SK-N-SH (cell line): ENCODE data around the gene TMX4.

Experiments used
- ELF1 ChIP-seq: IDR thresholded peaks from 2 replicates; pipeline ENCODE4 v1.4.0; 2012
- EP300 ChIP-seq, 2 experiments: IDR thresholded peaks; 2 replicates each; pipeline versions ENCODE4 v1.4.0 to v1.6.1; 2012; ENCODE audit warnings: borderline replicate concordance in 1 of 2, low read depth in 1 of 2, low read length in 1 of 2
- MXI1 ChIP-seq: IDR thresholded peaks from 2 replicates; pipeline ENCODE4 v1.6.1; 2012; ENCODE audit warnings: mild to moderate bottlenecking, low read depth, low read length, improper control_type of control experiment
- POLR2AphosphoS5 ChIP-seq: IDR thresholded peaks from 2 replicates; pipeline ENCODE4 v1.6.1; 2012; ENCODE audit warnings: low read depth, low read length
- RFX5 ChIP-seq: IDR thresholded peaks from 2 replicates; pipeline ENCODE4 v1.6.1; 2012; ENCODE audit warnings: mild to moderate bottlenecking, improper control_type of control experiment, low read length
- TAF1 ChIP-seq: IDR thresholded peaks from 2 replicates; pipeline ENCODE4 v1.6.1; 2012; ENCODE audit warnings: low read depth, mild to moderate bottlenecking, low read length, moderate library complexity, borderline replicate concordance
- YY1 ChIP-seq: IDR thresholded peaks from 2 replicates; pipeline ENCODE4 v1.4.0; 2012; ENCODE audit warnings: low read depth, mild to moderate bottlenecking
- TF ChIP-seq, protein P1 (sequence below): IDR thresholded peaks from 2 replicates; pipeline ENCODE4 v1.6.1; 2012; ENCODE audit warnings: mild to moderate bottlenecking, low read depth, low read length, moderate library complexity
- TF ChIP-seq, protein P2 (sequence below): fragments of 200-600 bp; sonication (generic); IDR thresholded peaks from 2 replicates; pipeline ENCODE4 v1.6.1; 2017; ENCODE audit warnings: antibody characterized with exemption, mild to moderate bottlenecking, moderate library complexity

DNA sequence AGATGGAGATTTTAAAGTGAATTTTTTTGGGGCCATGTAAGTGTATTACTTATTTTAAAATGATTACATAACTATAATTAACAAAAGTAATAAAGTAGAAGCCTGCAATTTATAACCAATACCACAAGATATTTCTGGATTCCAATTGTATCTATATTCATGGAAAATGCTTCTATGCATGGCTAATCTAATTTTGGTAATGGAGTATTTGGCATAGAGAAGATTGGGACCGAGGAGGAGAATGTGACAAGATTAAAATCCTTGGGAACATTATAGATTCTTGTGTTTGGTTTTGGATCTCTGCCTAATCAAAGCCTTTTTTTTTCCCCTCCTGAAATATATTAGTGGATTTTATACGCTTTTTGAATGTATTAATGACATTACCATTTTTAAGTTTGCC lies 12.9 kb upstream of the TMX4 start:
- no peak for TF ChIP-seq TAF1
- no peak for TF ChIP-seq YY1
- TF ChIP-seq ELF1, result no peak
- no peak for TF ChIP-seq MXI1
- no peak for TF ChIP-seq POLR2AphosphoS5
- TF ChIP-seq EP300 (IDR thresholded peaks at IDR 0.05; ENCODE audit: borderline replicate concordance in 1 of 2, low read depth in 1 of 2, low read length in 1 of 2), result no peak
- TF ChIP-seq, protein P1, sequence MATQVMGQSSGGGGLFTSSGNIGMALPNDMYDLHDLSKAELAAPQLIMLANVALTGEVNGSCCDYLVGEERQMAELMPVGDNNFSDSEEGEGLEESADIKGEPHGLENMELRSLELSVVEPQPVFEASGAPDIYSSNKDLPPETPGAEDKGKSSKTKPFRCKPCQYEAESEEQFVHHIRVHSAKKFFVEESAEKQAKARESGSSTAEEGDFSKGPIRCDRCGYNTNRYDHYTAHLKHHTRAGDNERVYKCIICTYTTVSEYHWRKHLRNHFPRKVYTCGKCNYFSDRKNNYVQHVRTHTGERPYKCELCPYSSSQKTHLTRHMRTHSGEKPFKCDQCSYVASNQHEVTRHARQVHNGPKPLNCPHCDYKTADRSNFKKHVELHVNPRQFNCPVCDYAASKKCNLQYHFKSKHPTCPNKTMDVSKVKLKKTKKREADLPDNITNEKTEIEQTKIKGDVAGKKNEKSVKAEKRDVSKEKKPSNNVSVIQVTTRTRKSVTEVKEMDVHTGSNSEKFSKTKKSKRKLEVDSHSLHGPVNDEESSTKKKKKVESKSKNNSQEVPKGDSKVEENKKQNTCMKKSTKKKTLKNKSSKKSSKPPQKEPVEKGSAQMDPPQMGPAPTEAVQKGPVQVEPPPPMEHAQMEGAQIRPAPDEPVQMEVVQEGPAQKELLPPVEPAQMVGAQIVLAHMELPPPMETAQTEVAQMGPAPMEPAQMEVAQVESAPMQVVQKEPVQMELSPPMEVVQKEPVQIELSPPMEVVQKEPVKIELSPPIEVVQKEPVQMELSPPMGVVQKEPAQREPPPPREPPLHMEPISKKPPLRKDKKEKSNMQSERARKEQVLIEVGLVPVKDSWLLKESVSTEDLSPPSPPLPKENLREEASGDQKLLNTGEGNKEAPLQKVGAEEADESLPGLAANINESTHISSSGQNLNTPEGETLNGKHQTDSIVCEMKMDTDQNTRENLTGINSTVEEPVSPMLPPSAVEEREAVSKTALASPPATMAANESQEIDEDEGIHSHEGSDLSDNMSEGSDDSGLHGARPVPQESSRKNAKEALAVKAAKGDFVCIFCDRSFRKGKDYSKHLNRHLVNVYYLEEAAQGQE, result no peak
- TF ChIP-seq, protein P2, sequence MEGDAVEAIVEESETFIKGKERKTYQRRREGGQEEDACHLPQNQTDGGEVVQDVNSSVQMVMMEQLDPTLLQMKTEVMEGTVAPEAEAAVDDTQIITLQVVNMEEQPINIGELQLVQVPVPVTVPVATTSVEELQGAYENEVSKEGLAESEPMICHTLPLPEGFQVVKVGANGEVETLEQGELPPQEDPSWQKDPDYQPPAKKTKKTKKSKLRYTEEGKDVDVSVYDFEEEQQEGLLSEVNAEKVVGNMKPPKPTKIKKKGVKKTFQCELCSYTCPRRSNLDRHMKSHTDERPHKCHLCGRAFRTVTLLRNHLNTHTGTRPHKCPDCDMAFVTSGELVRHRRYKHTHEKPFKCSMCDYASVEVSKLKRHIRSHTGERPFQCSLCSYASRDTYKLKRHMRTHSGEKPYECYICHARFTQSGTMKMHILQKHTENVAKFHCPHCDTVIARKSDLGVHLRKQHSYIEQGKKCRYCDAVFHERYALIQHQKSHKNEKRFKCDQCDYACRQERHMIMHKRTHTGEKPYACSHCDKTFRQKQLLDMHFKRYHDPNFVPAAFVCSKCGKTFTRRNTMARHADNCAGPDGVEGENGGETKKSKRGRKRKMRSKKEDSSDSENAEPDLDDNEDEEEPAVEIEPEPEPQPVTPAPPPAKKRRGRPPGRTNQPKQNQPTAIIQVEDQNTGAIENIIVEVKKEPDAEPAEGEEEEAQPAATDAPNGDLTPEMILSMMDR, result no peak
- no peak for TF ChIP-seq RFX5
